HepG2 (cell line): ENCODE measurements around the gene TCF12.

Source experiments
- EED ChIP-seq: sonication (generic); formaldehyde crosslinking; IDR thresholded peaks from 2 replicates; pipeline ENCODE4 v1.5.0; 2020; ENCODE audit warnings: mild to moderate bottlenecking, missing genetic modification reagents
- NR2F2 ChIP-seq: IDR thresholded peaks from 2 replicates; pipeline ENCODE4 v1.6.1; 2012; ENCODE audit warnings: low read depth, inconsistent platforms, borderline replicate concordance
- SUZ12 ChIP-seq: fragments of 150-350 bp; IDR thresholded peaks from 2 replicates; pipeline ENCODE4 v1.6.1; 2014; ENCODE audit warnings: low read depth, low read length
- TF ChIP-seq, protein P1 (sequence below): sonication (generic); formaldehyde crosslinking; IDR thresholded peaks from 2 replicates; pipeline ENCODE4 v1.5.0; 2020; ENCODE audit warnings: mild to moderate bottlenecking, missing genetic modification reagents, moderate library complexity

DNA sequence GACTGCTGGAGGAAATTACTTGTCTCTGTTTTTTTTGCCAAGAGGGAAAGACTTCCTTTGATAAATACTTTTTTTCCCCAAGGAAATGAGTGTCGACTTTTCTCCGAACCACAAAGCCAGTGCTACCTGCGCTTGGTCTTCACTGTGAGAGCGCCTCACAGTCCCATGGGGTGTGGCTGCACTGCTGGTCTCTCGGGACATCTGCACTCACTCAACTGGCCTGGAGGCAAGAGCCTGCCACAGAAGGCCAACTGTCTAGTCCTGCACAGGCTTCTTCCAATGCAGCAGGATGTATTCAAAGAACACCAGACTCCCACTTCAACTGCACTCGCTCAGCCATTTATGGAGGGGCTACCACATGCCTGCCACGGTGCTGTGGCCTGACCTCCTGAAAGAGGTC lies 417.3 kb downstream of the TCF12 start:
- TF ChIP-seq SUZ12 (no peak), NR2F2 (no peak), EED (CRISPR knock-in tag) (no peak)
- TF ChIP-seq, protein P1, sequence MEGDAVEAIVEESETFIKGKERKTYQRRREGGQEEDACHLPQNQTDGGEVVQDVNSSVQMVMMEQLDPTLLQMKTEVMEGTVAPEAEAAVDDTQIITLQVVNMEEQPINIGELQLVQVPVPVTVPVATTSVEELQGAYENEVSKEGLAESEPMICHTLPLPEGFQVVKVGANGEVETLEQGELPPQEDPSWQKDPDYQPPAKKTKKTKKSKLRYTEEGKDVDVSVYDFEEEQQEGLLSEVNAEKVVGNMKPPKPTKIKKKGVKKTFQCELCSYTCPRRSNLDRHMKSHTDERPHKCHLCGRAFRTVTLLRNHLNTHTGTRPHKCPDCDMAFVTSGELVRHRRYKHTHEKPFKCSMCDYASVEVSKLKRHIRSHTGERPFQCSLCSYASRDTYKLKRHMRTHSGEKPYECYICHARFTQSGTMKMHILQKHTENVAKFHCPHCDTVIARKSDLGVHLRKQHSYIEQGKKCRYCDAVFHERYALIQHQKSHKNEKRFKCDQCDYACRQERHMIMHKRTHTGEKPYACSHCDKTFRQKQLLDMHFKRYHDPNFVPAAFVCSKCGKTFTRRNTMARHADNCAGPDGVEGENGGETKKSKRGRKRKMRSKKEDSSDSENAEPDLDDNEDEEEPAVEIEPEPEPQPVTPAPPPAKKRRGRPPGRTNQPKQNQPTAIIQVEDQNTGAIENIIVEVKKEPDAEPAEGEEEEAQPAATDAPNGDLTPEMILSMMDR (CRISPR knock-in tag), result no peak
